ENCODE data around the gene PRDM11.

GRCh38 chr11:45107029-45107428 is 39.4 kb upstream of the PRDM11 start:
- TF ChIP-seq EZH2phosphoT487 (IDR thresholded peaks at IDR 0.05; ENCODE audit: borderline replicate concordance, low read depth, low read length), result no peak
- TF ChIP-seq, protein P1, sequence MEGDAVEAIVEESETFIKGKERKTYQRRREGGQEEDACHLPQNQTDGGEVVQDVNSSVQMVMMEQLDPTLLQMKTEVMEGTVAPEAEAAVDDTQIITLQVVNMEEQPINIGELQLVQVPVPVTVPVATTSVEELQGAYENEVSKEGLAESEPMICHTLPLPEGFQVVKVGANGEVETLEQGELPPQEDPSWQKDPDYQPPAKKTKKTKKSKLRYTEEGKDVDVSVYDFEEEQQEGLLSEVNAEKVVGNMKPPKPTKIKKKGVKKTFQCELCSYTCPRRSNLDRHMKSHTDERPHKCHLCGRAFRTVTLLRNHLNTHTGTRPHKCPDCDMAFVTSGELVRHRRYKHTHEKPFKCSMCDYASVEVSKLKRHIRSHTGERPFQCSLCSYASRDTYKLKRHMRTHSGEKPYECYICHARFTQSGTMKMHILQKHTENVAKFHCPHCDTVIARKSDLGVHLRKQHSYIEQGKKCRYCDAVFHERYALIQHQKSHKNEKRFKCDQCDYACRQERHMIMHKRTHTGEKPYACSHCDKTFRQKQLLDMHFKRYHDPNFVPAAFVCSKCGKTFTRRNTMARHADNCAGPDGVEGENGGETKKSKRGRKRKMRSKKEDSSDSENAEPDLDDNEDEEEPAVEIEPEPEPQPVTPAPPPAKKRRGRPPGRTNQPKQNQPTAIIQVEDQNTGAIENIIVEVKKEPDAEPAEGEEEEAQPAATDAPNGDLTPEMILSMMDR (conservative IDR thresholded peaks at IDR 0.05; ENCODE audit: low read length), result no peak

Measured in OCI-LY7 (cell line).